Astrocyte of the cerebellum (primary cell): Measurements from ENCODE around the gene AGXT2.

ENCODE experiments used
- DNase-seq: peaks from one replicate; pipeline ENCODE4 v3.0.0-alpha.2; 2011; ENCODE audit warnings: low read depth
- H3K4me3 ChIP-seq: 2 replicates; pipeline ENCODE4 v1.5.1; 2011; ENCODE audit warnings: mild to moderate bottlenecking, low read depth, low read length, moderate library complexity
- in situ Hi-C: cut with HindIII; loops from 2 replicates; pipeline ENCODE4 v1.10.0; 2017; ENCODE audit warnings: low sequenced_read_pairs
- TF ChIP-seq, protein P1 (sequence below): IDR thresholded peaks from 2 replicates; pipeline ENCODE4 v1.5.1; 2012; ENCODE audit warnings: low read length, low read depth, moderate library complexity, mild to moderate bottlenecking; ENCODE audit errors: missing control alignments

AGXT2 gene

DNA sequence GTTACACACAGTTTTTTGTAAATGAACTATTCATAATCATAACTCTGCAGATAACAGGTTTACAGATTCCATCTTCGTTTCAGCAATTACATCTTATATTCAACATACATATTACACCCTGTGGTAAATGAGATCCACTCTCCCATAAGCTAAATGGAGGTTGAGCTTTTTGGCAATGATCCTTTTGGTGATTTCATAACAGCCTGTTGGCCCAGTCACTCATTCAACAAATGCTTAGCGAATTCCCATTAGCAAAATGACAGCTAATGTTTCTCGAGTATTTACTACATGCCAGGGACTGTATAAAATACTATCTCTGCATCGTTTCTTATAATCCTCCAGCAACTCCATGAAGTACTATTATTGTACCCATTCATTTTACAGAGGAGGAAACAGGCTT lies 25.4 kb upstream of the AGXT2 start:
- DNase-seq = no peak
- H3K4me3 ChIP-seq = no peak overlapping the region
- TF ChIP-seq, protein P1, sequence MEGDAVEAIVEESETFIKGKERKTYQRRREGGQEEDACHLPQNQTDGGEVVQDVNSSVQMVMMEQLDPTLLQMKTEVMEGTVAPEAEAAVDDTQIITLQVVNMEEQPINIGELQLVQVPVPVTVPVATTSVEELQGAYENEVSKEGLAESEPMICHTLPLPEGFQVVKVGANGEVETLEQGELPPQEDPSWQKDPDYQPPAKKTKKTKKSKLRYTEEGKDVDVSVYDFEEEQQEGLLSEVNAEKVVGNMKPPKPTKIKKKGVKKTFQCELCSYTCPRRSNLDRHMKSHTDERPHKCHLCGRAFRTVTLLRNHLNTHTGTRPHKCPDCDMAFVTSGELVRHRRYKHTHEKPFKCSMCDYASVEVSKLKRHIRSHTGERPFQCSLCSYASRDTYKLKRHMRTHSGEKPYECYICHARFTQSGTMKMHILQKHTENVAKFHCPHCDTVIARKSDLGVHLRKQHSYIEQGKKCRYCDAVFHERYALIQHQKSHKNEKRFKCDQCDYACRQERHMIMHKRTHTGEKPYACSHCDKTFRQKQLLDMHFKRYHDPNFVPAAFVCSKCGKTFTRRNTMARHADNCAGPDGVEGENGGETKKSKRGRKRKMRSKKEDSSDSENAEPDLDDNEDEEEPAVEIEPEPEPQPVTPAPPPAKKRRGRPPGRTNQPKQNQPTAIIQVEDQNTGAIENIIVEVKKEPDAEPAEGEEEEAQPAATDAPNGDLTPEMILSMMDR = no peak
- in situ Hi-C loops = no loop called here

DNA sequence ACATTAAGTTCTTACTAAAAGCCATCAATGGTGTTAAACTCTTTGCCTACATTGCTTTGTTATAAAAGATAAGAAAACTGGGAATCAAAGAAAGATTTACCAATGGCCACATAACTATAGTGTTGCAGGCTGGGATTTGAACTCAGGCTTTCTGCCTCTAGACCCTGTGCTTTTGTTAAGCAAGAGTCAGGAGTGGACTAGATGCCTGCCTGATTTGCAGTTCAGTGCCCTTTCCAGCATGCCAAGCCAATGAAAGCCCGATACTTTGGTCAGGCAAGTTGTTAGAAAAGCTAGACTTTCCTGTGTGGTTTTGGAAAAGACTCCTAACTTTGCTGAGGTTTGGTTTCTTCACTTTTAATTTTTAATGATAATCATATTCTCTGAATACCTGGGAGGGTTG lies 21.4 kb upstream of the AGXT2 start:
- in situ Hi-C loops = no loop called here
- DNase-seq = no peak
- TF ChIP-seq, protein P1 = no peak
- no peak overlapping the region for H3K4me3 ChIP-seq

DNA sequence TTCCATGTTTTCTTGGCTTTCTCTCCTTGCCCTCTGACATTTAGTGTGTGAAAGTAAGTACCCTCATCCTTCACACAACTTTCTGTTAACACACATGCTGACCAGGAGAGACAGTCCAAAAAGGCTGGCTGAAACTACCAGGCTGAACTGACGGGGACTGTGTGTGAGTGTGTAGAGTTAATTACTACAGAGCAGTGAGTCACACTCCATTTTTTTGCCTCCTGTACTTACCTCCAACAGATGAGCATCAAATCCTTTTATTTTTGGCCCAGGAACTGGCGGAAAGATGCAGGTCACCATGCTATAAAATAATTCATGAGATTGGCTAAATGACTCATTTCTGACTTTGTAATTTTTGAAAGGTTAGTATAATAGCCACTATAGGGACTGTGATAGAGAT lies 20.2 kb upstream of the AGXT2 start:
- no peak for DNase-seq
- in situ Hi-C loops = no loop called here
- TF ChIP-seq, protein P1 = no peak
- H3K4me3 ChIP-seq = no peak overlapping the region

DNA sequence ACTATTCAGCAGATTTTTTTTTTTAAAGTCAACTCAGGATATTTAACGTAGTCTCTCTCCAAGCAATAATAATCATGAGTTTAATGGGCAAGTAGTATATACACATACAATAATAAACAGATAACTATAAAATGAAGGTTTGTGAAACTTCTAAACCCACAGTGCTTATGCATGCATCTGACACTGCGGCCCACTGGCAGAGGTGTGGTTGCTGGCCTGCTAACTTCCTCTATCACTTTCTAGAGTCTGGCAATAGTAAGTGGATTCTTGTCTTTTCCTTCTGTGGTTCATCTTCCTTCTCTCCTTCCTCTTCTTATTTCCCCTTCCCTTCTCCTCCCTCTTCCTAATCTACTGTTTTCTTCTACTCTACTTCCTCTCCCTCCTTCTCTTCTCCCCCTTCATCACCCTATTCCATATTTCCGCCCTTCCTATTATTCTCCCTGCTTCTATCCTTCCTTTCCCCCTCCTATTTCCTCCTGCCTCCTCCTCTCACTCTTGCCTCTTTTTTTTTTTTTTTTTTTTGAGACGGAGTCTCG lies 18.6 kb upstream of the AGXT2 start:
- H3K4me3 ChIP-seq = no peak overlapping the region
- TF ChIP-seq, protein P1 = no peak
- in situ Hi-C loops = no loop called here
- DNase-seq = no peak

DNA sequence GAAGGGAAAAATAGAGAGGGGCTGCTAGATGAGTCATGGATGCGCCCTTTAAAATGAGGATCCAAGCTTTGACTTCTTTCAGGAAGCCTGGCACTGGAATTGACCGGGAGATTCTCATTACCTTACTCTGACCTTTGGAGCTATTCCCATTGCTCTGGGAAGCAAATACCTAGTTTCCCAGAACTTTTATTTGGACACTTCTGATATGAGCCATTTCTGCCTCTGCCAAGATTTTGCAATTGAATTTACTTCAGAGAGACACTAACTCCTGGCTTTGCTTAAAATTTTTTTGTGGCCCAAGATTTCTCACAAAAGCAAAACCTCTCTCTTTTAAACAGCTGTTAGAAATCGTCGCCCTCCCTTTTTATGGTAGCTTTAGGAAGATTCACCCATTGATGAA lies 15.7 kb upstream of the AGXT2 start:
- no peak for DNase-seq
- no peak overlapping the region for H3K4me3 ChIP-seq
- in situ Hi-C loops = no loop called here
- TF ChIP-seq, protein P1 = no peak

DNA sequence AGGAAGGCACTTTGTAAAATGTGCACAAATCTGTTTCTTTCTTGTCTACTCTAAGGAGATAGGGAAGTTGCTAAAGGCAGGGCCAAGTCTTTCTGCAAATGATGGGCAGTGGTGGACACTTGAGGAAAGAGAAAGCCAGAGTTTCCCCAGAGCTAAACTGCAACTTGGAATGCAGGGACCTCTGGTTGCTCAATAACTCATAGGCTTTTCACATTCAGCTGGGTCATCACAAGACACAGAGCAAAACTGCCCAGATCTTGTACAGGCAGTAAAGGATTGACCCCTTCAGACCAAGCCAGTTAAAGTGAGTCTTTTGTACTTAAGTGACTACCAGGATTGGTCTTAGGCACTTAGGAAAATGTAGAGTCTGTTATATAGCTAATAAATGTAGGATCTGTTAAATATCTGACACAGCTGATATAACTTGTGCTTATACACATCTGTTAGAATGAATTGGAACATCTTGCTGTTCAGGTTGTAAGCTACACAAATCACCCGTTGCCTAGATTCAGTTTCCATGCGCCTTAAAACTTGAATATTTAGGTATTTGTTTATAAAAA lies 13.5 kb upstream of the AGXT2 start:
- TF ChIP-seq, protein P1 = no peak
- in situ Hi-C loops = no loop called here
- H3K4me3 ChIP-seq = no peak overlapping the region
- DNase-seq = no peak
